Daoy (cell line): ENCODE data around the gene PEPD. TPM values are rescaled to one million over a fixed set of nuclear protein-coding genes. Genes with fewer than 3 reads are reported as not detected.

Source experiments
- DNase-seq: peaks from one replicate; pipeline ENCODE4 v3.0.0-alpha.2; 2015; ENCODE audit warnings: low read depth
- total RNA-seq: library from RNA; depleted of rRNA; stranded (reverse); fragments of >200 nt; shearing (Covaris generic); gene quantifications from 2 replicates; pipeline ENCODE4 v1.2.3, GENCODE V29; 2014

PEPD gene
- total RNA-seq, 1 experiment from 2014 or later = 87.3 TPM

GRCh38 chr19:33512021-33512420 lies 9.6 kb downstream of the PEPD start:
- no peak for DNase-seq

DNA sequence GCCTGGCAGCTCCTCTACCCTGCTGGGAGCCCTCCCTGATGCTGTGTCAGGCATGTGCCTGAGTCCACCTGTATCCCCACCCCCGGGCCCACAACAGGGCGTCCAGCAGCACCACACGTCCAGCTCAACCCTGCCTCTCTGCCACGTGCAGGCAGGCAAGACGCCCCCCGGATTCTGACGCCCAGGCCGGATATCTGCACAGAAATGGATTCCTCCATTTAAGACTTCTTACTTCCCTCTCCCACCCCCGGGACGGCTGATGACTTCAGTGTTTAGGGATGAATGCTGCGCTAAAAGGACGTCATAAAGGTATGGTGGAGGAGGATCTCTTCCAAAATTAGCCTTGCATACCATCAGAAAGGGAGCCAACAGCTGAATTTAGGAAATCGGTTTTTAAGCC lies 10.2 kb downstream of the PEPD start:
- no peak for DNase-seq

- no peak for DNase-seq
These were observed 11.0 kb downstream of the PEPD start for GRCh38 chr19:33510462-33511194.

DNA sequence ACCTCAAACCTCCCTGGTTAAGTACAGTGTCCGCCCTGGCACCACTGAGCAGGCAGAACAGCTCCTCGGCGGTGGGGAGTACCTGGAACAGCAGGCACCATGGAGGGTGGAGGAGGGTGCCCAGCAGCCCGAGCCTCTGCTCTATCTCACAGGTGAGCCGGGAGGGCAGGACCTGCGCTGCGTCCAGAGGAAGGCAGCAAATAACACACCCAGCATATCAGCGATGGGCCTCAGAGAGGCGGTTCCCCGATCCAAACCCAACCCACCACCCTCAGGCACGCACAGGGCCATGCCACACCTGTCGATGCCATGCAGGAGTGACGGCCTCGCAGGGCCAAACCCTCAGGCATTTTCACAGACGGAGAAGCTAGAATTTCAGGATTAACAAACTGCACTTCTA lies 11.8 kb downstream of the PEPD start:
- DNase-seq = no peak

DNA sequence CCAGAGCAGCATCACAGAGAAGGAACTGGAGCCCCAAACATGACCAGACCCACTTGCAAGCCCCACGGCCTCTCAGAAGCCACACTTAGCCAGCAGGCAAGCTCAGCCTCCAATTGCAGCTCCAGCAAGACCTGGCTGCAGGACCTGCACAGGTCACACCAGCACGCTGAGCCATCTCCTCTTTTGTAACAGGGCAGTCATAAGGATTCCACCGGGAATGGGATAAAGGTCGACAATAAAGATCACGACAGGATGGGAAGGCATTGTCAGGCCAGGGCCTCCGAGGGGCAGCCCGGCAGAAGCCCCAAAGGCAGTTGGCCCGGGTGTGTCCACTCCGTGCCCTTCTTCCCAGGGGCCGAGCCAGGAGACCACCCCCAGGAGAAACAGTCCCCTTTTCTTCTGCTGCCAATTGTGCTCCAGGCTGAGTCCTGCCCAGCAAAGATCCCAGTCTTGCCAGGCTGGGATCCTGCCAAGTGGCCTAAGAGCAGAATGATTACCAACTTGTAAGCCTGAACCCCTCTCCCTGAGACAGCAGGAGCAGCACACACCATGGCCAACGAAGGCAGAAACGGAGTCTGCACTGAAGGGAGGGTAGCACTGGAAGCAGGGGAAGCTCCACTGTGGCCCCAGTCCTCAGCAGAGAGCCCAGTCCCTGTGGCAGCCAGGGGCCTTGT lies 12.5 kb downstream of the PEPD start:
- no peak for DNase-seq

- DNase-seq = no peak
These were observed 13.2 kb downstream of the PEPD start for GRCh38 chr19:33508431-33508830.

DNA sequence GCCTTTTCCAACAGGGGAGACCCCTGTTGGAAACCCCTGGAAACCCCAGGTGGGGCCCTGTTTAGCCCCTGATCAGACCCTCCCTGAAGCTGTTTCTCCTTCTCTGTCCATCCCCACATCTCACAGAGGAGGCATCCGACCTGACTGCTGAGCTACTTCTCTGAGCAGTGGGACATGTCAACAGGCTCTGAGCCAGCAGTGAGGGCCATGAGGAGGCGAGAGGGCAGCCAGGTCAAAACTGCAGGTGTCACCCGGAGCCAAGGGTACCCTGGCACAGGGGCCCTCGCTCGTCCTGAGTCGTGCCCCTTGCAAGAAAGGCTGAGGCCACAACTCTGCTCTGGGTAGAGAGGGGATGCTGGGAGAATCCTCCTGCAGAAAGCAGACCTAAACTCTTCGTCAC lies 13.6 kb downstream of the PEPD start:
- DNase-seq = no peak

DNA sequence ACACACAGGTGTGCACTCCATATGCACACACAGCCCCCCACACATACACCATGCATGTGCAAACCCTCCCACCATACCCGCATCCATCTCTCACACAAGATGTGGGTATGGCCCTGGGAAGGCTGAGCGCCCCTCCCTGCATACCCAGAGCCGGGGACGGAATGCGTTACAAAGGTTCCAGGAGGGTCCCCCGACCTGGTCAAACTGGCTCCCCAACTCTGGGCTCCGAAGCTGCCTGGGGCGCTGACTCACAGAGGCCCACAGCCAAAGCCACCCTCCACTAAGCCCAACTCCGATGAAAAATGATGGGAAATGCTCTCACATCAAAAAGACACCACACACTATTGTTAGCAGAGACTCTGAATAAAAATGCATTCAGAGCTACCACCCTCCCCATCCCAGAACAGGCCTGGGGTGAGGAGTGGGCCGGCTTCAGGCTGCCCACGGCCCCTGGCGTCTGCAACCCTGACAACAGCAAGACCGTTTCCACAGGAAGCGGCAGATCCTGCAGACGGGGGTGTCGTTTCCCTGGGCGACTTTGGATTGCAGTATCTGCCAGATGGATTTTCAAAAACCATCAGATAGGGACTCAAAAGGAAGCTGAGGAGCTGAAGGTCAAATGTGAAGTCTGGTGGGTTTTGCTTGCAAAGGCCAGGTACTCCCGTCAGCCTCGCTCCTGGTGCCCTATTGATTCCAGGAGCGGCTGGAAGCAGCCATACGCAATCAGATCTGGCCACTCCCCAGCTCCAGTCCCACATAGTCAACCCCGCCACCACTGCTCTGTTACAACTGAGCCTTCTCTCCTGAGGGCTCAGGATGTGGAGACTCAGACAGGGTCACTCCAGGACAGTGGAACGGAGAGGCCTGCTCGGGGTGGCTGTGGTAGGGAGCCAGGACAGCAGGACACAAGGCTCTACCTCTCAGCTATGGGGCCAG lies 14.3 kb downstream of the PEPD start:
- DNase-seq = no peak

DNA sequence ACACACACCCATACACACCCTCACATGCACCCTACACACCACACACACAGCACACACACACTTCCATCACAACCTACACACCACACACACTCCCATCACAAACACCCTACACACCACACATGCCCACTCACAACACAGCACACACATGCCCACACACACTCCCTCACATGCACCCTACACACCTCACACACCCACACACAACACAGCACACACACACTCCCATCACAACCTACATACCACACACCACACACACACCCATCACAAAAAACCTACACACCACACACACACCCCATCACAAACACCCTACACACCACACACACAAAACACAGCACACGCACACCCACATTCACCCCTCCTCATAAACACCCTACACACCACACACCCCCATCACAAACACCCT lies 15.1 kb downstream of the PEPD start:
- no peak for DNase-seq

DNA sequence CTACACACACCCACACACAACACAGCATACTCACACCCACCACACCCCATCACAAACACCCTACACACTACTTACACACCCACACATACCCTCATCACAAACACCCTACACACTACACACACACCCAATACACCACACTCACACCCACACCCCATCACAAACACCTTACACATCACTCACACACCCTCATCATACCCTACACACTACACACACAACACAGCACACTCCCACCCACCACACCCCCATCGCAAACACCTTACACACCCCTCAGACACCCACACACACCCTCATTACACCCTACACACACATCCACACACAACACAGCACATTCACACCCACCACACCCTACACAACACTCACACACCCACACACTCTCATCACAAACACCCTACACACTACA lies 15.8 kb downstream of the PEPD start:
- no peak for DNase-seq

DNA sequence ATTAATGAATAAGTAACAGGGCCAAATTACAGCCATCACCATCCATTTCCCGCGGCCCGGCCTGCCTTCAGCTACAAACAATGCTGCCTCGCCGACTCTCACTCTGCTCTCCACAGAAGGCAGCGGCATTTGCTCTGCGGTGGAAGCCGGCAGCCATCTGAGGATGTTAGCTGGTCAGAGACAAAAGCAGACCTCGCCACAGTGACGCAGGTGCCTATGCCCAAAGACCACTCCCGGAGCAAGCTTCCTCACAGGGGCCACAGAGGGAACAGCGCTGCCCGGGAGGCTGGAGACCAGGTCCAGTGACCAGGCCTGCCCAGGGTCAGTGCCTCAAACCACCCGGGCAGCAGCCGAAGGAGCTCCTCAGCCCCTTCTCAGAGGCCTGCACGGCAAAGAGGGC lies 16.4 kb downstream of the PEPD start:
- no peak for DNase-seq

DNA sequence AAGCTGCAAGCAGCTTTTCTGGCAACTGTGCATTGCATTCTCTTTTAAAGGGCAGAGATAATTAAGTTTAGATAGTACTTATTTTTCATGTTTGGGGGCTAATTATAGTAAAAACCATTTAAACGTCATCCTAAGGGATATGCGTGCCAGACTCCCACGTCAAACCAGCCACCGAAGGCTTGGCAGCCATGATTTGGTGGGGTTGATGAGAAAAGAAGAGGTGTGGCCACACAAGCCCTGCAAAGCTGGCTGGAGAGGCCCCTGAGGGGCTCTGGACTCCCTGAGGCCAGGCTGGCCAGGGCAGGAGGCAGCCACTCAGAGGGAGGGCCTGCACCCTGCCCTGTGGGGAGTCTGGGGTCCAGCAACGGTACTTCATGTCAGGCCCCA lies 17.5 kb downstream of the PEPD start:
- DNase-seq = no peak

DNA sequence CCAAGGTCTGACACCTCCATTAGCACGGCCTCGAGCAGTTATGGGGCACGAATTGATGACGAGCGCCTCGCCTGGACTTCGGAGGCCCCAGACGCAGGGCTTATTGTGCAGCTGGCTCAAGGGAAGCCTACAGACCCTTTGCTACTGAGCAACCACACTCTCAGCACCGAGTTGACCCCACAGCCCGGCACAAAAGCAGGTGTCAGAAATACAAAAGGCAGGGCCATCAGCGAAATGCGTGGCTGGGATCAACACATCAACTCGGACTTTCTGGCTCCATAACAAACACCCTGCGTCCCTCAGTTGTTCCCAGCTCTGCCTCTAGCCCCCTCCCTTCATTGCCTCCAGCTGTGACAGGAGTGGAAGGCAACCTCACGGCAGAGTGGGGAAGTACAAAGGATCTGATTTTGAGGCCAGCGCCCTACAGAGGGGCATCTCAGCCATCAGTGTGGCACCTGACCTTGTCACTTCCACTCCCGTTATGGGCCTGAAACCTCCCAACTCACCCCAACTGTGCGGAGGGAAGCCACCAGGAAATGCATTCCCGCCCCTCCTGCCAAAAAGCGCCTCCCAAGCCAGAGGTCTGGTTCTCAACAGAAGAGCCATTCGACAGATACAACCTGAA lies 18.0 kb downstream of the PEPD start:
- DNase-seq = no peak

DNA sequence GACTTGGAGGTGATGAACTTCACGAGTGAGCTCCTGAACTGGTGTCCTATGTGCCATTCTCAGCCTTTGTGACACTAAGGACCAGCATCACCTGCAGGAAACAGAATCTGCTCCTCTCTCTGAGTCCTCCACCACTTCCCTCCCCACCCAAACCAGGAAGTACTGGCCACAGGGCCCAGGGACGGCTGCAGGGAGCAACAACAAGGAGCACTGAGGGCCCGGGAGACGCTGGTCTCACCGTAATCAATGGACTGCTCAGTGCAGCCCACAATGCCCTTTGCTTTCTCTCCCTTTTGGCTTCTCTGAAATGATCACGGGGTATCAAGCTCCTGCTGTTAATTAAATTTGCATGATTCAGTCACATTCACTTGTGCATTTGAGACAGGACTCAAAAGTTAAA lies 18.6 kb downstream of the PEPD start:
- DNase-seq = no peak

GRCh38 chr19:33502521-33502920 lies 19.1 kb downstream of the PEPD start:
- no peak for DNase-seq

DNA sequence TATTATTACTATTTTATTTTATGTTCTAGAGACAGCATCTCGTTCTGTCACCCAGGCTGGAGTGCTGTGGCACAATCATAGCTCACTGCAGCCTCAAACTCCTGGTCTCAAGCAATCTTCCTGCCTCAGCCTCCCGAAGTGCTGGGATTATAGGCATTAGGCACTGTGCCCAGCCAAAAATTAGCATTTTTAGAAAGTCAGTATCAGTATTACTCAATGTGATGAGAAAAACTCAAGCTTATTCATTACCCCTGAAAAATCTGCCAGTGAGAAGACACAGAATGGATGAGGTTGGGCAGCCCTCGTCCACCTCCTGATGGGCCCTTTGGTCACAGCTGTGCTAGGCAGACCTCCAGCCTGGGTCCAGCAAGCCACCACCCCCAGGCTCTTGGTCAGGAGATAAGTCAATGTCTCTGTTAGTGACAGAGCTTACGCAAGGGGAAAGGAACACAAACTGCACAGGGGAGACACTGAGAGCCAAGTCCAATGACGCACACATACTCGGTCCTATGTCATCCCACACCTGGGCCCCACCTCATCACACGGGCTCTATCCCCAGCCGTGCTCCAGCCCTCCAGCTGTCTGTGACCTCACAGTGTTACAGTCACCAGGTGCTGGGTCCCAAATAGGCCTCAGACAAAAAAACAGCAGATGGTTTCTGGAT lies 19.8 kb downstream of the PEPD start:
- DNase-seq = no peak

- no peak for DNase-seq
These were observed 20.6 kb downstream of the PEPD start for GRCh38 chr19:33500991-33501390.

DNA sequence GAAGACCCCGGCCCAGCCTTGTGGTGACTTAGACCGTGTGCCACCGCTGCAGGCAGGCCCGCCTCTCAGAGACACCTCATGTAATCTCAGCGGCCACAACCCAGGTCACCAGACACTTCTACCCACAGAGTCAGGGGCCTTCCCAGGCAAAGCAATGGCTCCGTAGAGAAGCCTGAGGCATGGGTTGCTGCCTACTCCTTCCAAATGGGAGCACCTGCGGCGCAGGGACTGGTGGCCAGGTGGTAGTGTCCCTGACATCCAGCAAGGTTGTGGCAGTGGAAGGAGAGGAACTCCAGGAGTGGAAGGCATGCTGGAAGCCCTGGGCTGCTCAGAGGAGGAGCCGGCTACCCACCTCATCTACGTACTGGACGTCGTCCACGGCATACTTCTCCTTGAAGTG lies 21.0 kb downstream of the PEPD start:
- DNase-seq = no peak

GRCh38 chr19:33499671-33500506 lies 21.7 kb downstream of the PEPD start:
- DNase-seq = no peak

DNA sequence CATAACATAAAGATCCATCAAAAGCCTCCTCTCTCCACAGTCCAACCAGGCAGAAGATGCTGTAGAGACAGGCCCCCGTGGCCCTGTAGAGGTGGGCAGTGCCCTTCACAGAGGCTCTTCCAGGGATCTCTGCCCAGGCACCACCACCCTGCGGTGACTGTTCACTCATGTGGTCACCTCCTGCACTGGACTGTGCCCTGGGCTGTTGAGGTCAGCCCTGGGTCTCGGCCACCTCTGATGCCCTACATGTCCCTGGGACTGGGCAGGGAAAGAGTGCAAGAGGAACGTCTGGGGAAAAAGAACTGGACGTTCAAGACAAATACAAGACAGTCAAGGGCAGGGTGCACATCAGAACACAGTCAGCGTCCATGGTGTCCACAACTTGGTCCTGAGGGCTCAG lies 22.3 kb downstream of the PEPD start:
- no peak for DNase-seq
